Suppressor macrophage treated with lipopolysaccharide for 4 hours (primary cell): ENCODE results near the gene SF3B6.
"Not testable (repeated sequence)": the region's sequence is repeated elsewhere in the genome, so short reads cannot be mapped to it uniquely, and the experiment has no call there.

Experiments used
- DNase-seq: peaks from one replicate; pipeline ENCODE4 v3.0.0-alpha.2; 2020

The SF3B6 gene

GRCh38 chr2:24050041-24050979, 25.8 kb downstream of the SF3B6 start:
- peak; percentile 47 for DNase-seq

GRCh38 chr2:24049485-24050021, 26.6 kb downstream of the SF3B6 start, which contains the start of gene FKBP1B:
TSS of gene FKBP1B (plus strand) at chr2:24049741. CDS start at chr2:24049850, 109 bp downstream.
- peak; percentile 65 for DNase-seq

- peak; percentile 12 for DNase-seq
These were observed 27.2 kb downstream of the SF3B6 start for GRCh38 chr2:24048769-24049484.

GRCh38 chr2:24047703-24048033, 28.5 kb downstream of the SF3B6 start:
- DNase-seq: no peak

- peak; percentile 98 for DNase-seq
These were observed 29.0 kb downstream of the SF3B6 start, which contains the start of gene WDCP for GRCh38 chr2:24046930-24047702. TSS of gene WDCP (minus strand) at chr2:24047391. CDS start at chr2:24039494, 7,897 bp downstream.

DNA sequence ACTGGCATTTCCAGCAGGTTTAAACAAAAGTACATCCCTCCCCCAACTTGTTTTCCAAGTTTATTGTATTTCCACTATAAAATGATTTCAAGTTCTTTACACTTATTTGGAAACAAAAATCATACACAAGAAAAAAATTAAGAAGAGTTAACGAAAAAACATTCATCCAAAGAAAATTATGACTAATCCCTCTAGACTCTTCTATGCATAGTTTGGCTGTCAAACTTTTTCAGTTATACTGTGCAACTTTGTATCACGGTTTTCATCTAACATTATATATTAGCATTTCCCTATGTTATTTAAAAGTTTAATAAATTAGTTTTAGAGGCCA, 29.6 kb downstream of the SF3B6 start:
- DNase-seq: no peak

DNA sequence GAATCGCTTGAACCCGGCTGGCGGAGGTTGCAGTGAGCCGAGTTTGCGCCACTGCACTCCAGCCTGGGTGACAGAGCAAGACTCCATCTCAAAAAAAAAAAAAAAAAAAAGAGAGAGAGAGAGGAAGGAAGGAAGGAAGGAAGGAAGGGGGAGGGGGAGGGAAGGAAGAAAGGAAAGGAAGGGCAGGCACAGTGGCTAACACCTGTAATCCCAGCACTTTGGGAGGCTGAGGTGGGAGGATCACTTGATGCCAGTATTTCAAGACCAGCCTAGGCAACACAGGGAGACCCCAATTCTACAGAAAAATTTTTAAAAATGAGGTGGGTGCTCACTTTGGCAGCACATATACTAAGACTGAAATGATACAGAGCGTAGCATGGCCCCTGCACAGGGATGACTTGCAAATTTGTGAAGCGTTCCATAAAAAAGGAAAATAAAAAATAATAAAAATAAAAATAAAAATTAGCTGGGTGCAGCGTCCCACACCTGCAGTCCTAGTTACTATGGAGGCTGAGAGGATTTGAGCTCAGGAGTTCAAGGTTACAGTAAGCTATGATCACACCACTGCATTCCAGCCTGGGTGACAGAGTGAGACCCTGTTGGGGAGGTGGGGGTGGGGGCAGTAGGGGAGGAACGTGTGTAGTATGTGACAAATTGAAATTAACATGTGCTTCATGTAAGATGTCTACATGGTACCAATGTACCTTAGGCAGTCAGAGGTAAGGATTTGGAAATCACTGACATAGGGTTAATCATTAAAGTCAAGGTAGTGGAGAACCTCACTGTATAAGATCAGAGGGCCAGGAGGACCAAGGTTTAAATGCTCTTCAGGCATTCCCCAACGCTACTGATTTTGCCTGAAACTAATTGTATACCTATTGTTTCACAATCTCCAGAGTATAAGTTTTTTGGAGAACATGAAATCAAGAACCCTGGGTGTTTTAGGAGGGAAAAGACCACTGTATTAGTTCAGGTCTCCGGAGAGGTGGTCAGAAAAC, 30.3 kb downstream of the SF3B6 start:
- DNase-seq: no peak

DNA sequence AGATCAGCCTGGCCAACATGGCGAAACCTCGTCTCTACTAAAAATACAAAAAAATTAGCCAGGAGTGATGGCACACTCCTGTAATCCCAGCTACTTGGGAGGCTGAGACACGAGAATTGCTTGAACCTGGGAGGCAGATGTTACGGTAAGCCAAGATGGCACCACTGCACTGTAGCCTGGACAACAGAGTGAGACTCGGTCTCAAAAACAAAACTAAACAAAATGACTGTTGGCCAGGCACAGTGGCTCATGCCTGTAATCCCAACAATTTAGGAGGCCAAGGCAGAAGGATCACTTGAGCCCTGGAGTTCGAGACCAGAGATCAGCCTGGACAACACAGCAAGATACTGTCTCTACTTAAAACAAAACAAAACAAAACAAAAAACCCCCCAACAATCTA, 33.0 kb downstream of the SF3B6 start:
- DNase-seq: not testable (repeated sequence)

DNA sequence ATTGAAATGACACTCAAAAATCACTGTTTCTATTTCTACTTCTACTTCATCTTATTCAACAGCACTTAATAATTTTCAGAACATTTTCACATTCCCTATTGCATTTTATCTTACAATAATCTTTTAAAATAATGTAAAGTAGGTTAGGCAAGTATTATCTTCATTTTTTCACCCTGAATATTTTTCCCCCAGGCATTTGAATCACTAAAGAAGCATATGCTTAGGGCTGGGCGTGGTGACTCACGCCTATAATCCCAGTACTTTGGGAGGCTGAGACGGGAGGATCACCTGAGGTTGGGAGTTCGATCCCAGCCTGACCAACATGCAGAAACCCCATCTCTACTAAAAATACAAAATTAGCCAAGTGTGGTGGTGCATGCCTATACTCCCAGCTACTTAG, 35.6 kb downstream of the SF3B6 start:
- no peak for DNase-seq

- DNase-seq: no peak
These were observed 37.2 kb downstream of the SF3B6 start for GRCh38 chr2:24038786-24039499.

DNA sequence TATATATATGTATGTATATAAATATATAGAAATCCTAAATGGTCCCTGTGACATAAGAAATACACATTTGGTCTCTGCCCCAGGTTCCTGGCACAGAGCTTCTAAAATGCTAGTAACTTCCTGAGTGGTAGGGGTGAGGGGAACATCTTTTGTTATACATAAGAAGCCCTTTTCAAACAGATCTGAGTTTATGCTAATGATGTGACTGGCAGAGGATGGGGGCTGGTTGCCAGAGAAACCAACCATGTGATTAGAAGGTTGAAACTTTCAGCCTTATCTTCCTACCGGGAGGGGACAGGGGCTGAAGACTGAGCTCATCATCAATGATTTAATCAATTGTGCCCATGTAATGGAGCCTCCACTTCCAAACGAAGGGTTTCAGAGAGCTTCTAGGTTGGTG, 49.9 kb downstream of the SF3B6 start:
- DNase-seq: no peak

- DNase-seq: no peak
These were observed 51.0 kb downstream of the SF3B6 start for GRCh38 chr2:24024996-24025663.

GRCh38 chr2:24024018-24024417, 52.1 kb downstream of the SF3B6 start:
- no peak for DNase-seq

- DNase-seq: no peak
These were observed 53.1 kb downstream of the SF3B6 start for GRCh38 chr2:24022975-24023575.

- DNase-seq: no peak
These were observed 53.7 kb downstream of the SF3B6 start for GRCh38 chr2:24022324-24022974.

DNA sequence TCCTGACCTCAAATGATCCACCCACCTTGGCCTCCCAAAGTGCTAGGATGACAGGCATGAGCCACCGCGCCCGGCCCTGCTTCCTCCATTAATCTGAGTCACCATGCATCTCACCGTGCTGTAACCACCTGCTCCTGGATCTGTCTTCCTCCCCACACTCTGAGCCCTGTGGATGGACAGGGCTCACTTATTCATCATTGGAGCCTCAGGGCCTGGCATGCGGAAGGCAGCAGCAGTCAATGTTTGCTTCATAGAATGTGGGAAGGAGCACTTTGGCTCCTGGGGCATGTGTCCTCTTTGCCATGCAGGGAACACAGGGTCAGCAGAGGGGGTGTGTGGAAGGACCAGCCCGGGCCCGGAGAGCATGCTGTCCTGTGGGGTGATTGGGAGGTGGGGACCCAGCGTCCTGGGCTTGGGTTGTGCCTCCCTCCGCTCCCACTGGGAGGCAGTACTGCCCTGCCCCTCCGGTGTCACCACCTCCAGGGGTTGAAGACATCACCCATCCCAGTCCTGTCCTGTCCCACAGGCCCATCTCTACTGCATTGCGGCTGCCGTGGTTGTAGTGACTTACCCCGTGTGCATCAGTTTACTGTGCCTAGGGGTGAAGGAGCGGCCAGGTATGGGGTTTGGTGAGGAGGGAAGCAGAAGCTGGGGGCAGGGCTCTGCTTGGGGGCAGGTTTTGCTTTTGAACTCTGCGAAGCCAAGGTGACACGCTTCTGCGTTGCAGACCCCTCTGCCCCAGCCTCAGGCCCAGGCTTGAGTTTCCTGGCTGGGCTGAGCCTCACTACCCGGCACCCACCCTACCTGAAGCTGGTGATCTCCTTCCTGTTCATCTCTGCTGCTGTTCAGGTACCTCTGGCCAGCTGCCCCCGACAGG, 54.8 kb downstream of the SF3B6 start:
- DNase-seq: peak; percentile 9

DNA sequence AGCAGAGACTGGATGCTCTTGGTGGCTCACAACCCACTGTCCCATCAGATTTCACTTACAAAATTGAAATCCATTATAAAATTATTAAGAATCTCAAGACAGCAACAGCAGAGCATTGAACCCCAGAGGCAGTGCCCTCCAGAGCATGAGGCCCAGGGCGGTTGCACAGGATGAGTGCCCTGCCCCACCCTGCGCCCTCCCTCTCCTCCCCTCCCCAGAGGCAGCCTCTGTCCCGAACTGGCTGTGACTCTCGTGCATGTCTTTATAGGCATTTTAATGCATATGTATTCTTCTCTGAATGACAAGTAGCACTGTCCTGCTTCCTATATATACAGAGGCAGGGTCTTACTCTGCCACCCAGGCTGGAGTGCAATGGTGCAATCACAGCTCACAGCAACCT, 55.9 kb downstream of the SF3B6 start:
- no peak for DNase-seq

DNA sequence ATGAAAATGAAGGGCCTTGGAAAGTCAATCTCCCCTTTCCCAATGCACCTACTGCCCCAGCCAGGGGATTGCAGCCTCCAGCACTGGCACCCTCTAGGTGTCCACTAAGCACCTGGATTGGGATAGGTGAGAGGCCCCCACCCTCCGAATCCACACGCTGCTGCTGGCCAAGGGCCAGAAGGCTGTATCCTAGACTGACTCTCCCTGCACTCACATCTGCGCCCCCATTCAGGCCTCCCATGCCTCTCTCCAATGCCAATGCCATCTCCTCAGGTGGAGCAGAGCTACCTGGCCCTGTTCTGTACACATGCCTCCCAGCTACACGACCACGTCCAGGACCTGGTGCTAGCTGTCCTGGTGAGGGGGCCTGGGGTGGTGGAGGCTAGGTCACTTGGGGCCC, 56.4 kb downstream of the SF3B6 start:
- DNase-seq: no peak
